RCC 7860 (cell line): ENCODE data around the gene STON2.
"Not testable (repeated sequence)": the region's sequence is repeated elsewhere in the genome, so short reads cannot be mapped to it uniquely, and the experiment has no call there.

Experiments
- DNase-seq: peaks from one replicate; pipeline ENCODE4 v3.0.0-alpha.2; 2015; ENCODE audit warnings: low spot score
- FAIRE-seq: peaks from 2 replicates; lab custom pipeline; 2012; peaks lifted over from hg19 to GRCh38; lab: Jason Lieb, UNC

Gene STON2

GRCh38 chr14:81235096-81235495 is 165.0 kb downstream of the STON2 start:
- FAIRE-seq (no peak), DNase-seq (no peak)

- DNase-seq (no peak), FAIRE-seq (no peak)
These were observed 165.8 kb downstream of the STON2 start for GRCh38 chr14:81234278-81234677.

GRCh38 chr14:81233615-81234014 is 166.5 kb downstream of the STON2 start:
- FAIRE-seq, result no peak
- no peak for DNase-seq

DNA sequence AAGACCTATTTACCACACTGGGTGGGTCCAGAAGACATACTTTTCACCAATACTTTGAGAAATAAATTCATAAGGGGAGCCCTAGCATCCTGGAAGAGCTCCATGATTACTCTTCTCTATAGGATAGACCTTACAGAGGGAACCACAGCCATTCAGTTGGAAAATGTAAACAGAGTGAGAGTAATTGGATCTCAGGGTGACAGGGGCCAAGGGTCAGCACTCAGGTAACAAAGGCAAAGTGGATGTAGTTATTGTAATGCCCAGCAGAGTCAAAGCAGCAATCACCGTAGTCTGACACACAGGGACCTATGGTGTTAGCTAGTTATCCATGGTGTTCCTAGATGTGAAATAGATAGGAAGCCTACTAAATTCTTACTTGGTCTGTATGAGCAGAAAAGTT is 168.6 kb downstream of the STON2 start:
- DNase-seq (no peak), FAIRE-seq (no peak)

- no peak for FAIRE-seq
These were observed 175.9 kb downstream of the STON2 start for GRCh38 chr14:81224222-81224621.

GRCh38 chr14:81223788-81224187 is 176.3 kb downstream of the STON2 start:
- FAIRE-seq, DNase-seq: not testable (repeated sequence)

More at GRCh38 chr14:81224222-81224621, 175.9 kb downstream of the STON2 start:
- no peak for DNase-seq

DNA sequence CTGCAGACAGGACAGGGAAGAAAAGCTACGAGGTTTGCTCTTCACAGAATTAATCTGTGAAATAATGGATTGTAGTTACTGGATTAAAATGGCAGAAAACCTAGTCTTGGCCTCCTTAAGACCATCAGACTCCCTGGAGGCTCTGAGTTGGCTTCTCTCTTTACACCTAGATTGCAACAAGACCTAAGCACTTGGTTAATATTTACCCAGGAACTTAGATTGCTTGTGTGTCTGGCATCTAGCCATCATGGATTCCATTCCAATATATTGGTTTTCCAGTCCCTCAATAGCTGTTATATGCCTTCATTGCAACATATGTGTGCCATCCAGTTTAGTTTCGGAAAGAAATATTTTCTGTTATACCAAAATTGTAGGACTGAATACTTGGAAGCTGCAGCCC is 177.4 kb downstream of the STON2 start:
- FAIRE-seq, result no peak
- no peak for DNase-seq

GRCh38 chr14:81222126-81222525 is 178.0 kb downstream of the STON2 start:
- DNase-seq (no peak), FAIRE-seq (no peak)

DNA sequence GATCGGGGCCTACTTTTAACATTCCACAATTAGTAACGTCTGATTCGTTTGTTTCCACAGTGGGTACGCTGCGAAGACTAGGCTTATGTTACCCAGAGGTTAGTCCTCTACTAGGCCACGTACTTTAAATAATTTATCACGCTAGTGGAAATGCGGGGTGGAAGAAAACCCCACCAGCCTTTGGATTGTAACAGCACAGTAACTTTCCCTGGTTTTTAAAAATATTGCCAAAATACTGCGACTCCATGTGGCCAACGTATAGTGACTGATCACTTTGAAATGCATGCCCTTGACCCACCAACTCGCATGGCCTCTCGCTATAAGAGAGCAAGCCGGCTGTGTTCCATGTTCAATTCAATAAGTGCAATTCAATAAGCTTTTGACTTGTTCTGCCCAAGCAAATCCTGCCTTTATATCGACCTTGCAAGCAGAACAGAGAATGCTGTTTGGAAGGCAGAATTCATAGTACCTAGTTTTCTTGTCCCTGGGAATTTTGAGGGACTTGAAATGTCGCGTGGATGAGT is 178.5 kb downstream of the STON2 start:
- FAIRE-seq, result no peak
- DNase-seq, result no peak

DNA sequence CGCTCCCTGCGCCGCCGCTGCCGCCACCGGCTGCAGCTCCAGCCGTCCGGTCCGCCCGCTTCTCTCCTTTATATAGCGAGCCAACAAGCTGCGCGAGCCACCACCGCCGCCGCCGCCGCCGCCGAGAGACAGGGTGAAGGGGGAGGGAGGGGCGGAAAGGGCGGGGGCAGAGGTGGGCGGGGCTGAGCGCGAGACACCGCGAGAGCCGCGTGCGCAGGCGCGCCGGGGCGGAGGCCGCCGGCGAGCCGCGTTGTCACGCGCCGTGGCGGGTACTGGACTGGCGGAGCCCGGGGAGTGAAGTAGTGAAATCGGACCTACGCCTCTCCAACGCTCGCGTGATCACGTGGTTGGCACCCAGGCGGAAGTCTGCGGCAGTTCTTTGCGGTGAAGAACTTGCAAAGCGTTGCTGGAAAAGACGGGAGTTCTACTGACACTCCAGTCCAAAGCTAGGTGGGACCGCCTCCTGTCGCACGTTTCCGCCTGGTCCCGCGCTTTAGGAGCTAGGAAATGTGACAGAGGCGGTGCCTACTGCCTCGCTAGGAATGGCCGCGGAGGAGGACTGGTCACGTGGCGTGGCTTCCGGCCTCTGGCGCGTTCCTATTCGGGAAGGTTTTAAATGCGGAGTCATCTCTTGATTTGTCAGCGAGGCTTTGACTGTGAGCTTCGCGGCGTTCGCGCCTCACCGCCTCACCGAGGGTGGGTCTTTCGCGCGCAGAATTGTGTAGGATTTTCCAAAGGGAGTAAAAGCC is 179.1 kb downstream of the STON2 start, which contains the start of gene GTF2A1:
Gene GTF2A1, minus strand, starts transcription at position 130 of the 749 bp plus-strand sequence. CDS start 441 bp downstream, outside the sequence.
- FAIRE-seq (no peak), DNase-seq (peak; percentile 79)

DNA sequence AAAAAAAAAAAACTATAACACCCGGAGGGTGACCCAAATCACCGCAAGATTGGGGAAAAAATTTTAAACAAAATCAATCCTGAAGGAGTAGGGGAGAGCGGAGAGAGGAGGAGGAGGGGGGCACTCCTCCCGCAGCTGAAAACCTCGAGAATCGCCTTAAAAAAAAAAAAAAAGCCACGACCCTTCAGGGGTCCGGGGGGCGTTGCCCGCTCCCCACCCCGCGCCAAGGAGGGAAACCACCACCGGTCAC is 179.6 kb downstream of the STON2 start:
- FAIRE-seq (no peak), DNase-seq (no peak)

GRCh38 chr14:81219759-81220579 is 180.2 kb downstream of the STON2 start:
- FAIRE-seq (no peak), DNase-seq (no peak)

- DNase-seq (peak; percentile 89), FAIRE-seq (peak; percentile 53)
These were observed 180.8 kb downstream of the STON2 start for GRCh38 chr14:81219210-81219758.

GRCh38 chr14:81211844-81212243 is 188.3 kb downstream of the STON2 start:
- DNase-seq, result no peak
- FAIRE-seq, result no peak
